GM19467 (cell line): ENCODE results near the gene NKPD1.

ENCODE experiments used
- ATAC-seq: cut with Tn5 transposase; IDR thresholded peaks from one replicate; pipeline ENCODE4 v1.9.1; 2021; ENCODE audit warnings: mild to moderate bottlenecking, moderate library complexity; ENCODE audit not compliant: unreplicated experiment

Gene NKPD1

DNA sequence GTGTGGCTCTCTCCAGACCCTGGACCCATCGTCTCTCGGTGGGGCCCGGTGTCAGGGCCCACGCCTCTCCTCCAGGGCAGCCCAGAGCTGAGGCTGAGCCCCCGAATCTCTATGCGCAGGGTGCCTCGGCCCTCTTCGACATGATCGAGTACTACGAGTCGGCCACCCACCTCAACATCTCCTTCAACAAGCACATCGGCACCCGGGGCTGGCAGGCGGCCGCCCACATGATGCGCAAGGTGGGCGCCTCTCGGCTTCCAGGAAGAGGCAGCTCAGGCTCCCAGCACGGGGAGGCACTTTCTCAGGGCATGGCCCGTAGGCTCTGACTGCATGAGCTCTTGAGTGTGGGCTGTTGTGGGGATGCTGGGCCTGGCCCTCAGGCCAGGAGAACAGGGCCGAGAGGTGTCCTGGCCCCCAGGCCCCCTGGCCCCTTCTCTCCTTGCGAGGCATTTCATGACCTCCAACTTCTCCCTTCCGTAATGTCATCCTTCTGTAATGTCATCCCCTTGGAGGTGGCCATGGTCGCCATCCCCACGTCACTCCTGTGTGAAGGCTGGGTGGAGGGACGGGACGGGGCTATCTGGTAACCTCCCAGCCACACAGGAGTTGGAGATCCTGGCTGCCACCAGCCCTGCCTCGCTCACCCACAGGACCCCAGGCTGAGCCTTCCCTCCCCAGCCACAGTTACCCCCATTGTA, 19.4 kb downstream of the NKPD1 start:
- ATAC-seq: no peak

DNA sequence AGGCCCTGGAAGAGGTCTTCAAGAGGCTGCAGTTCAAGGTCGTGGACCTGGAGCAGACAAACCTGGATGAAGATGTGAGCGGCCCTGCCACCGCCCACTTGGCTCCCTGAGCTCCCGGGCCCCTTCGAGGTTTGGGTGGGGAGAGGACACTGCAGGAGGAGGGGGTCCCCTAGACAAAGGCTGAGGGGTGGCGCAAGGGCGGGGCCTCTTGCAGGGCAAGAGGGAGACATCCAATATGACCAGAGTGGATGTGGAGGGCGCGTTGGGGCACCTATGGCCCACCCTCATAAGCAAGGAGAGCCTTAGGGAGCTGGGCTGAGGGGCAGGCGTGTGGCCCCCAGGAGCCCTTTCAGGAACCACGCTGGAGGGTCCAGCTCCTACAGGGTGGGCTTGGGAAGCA, 20.2 kb downstream of the NKPD1 start:
- ATAC-seq: no peak

DNA sequence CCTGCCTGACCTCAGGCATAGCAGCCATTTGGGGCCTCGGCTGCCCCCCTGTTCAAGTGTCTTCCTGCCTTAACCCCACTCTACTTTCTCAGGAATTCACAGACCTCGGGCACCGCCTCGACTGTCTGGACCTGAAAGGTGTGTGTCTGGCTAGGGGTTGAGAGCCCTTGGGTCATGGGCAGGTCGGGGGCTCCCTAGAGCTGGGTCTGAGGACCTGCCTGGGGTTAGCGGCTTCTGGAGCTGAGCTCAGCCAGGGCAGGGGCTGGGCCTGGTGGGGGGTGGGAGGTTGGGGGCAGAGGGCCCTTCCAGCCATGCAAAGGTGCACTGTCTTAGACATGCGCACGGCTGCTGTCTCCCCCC, 20.7 kb downstream of the NKPD1 start:
- ATAC-seq: no peak

DNA sequence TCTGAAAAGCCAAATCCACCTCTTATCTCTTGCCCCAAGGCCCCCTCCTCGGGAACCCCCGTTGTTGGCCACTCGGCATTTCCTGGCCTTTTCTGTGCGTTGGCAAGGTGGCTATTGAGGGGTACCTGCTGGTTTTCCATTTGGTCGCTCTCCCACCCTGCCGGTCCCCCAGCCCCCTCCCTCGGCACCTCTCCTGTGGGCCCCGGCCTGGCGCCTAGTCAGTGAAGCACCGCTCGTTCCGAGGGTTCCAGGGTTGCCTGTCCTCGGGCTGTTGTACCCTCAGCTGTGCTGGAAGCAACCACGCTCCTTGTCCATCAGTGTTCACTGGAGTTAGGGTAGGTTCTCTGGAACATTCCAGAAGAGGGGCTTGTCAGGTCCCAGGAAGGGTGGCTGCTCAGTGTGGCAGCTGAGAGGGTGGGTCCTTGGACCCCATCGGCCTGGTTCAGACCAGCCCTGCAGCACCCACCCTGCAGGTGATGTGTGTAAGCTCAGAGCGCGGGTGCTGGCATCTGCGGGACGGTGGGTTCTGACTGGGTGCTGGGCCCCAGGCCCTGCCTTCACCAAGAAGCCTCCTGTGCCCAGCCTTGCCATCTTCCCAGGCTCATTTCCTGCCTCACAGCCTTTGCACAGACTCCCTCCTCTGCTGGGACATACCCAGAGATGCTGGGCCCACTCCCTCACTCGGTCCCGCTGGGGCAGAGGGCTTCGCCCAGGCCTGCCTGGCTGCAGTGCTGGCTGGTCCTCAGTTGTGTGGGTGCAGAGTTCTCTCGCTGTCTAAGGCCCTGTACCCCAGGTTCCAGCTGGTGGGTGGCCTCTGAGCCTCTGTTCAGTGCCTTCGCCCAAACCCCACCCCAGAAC, 21.3 kb downstream of the NKPD1 start:
- ATAC-seq: no peak

DNA sequence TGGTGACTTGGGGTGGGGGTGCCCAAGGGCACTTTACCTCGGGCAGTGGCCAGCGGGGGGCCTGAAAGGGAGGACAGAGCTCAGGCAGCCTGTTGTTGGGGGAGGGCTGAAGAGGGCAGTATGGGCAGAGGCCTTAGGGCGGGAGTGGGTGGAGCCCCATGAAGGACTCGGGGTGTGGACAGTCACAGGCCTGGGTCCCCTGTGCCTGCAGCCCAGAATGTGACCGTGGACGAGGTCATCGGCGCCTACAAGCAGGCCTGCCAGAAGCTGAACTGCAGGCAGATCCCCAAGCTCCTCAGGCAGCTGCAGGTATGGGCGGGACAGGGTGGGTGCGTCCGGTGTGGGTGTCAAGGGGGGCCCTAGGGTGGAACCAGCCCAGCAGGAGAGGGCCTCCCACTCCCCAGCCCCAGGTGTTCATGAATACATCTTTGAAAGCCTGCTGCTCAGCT, 22.5 kb downstream of the NKPD1 start:
- no peak for ATAC-seq

DNA sequence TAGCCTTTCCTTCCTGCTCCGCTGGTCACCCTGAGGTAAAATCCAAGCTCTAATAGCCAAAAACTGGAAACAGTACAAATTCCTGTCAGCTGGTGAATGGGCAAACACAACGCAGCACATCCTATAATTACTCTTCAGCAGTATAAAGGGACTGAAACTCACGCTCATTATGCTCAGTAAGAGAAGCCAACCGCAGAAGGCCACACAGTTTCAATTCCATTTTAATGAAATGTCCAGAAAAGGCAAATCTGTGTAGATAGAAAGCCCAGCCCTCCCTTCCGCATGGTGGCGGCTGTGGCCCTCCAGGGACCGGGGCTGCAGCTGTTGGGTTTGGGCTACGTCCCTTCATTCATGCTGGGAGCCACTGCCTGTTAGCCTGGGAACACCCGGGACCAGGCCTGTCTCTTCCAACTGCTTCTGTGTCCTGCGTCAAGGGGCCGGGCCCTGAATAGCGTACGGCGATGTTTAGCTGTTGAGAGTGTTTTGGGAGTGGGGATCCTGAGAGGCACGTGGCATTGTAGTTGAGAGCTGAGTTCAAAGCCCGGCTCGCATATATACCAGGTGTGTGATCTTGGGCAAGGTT, 23.5 kb downstream of the NKPD1 start:
- ATAC-seq: peak; percentile 79

DNA sequence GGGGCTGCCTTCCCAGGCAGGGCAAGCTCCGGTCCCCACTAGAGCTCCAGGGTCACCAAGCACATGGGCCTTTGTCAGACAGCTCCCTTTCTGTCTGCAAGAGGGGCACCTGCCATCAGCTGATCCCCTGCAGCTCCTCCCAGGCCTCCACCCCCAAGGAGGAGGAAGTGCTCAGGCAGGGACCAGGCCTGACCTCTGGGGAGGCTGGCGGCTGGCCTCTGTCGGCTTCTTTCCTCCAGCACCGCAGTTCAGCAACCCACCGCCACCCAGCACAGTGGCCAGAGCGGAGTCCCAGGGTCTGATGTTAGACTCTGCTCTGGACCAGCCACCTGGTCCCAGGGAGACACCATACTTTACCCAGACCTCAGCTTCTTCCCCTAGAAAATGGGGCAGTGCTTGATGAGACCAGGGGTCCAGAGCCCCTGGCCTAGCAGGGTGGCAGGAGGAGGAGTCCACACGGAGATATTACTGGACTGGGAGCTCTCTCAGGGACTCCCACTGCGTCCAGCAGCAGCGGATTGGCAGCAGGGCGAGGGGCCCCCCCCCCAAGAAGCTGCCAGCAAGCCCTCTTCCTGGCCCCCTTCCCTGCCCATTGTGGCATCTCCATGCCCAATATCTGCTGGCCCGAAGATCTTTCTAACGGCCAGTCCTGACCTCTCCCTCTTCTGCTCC, 24.1 kb downstream of the NKPD1 start:
- ATAC-seq: no peak

DNA sequence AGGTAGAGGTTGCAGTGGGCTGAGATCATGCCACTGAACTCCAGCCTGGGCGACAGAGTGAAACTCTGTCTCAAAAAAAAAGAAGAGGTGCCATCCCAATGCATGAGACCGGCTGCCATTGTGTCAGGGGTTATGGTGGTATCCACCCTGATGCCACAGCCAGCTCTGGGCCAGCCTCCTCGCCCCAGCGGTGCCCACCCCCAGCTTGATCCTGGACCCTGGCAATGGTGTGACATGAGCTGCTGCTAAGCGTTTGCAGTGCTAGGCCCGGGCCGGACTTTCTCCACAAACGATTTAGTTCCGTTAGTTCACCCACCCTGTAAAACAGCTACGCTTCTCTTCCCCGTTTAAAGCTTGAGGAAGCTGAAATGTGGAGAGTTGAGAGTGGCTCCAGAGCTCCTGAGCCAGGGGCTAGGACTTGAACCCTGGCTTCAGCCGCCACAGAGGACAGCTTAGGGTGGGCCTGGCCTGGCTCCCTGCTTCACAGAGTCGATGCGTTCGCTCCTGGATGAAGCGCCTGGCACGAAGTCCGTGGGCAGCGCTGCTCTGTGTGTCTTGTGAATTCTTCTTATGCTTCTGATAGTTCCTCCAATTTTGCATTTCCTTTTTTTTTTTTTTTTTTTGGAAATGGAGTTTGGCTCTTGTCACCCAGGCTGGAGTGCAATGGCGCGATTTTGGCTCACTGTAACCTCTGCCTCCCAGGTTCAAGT, 25.5 kb downstream of the NKPD1 start:
- ATAC-seq: no peak

DNA sequence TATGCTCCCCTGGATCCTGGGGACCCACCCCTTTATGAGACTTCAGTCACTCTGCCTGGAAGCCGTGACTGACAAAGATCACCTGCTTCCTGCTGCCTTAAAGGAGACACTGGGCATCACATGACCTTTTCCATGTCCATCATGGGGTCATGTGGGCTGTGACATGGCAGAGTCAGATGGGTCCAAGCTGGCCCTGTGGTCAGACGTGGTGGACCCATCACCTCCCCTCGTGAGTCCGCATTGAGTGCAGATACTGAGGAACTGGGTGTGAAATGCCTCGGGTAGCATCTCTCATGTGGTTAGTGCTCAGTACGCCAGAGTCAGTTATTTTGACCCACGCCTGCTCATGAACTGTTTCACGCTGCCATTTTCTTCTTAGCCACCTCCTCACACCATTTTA, 27.1 kb downstream of the NKPD1 start:
- ATAC-seq: no peak

DNA sequence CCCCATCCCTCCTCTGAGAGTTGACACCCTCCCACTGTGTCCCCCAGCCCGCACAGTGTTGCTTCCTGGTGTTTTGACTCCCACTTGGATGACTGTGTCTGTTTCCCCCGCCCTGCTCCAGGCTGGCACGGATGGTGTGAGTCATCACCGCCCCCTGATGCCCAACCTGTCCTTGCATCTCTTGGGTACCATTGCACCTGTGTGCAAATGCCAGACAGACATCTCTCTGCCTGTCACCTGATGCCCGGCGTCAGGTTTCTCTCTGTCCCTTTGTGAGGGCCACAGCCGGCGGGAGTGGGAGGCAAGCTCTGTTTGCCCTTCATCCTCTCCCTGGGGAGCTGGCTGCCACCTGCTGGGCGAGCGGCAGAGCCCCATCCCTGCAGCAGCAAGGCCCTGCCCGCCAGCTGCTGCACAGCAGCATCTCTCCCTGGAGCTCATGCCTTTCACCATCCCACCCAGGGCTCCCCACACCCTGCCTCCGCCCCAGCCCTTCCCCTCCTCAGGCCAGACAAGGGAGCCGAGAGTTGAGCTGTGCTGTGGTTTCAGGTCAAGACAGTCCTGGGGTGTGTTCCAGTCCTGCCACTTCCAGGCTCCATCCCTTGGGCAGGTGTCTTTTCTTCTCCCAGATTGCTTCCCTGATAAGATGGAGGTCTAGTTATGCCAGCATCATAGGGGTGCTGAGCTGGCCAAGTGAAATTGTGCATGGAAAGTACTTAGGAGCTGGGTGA, 29.7 kb downstream of the NKPD1 start:
- ATAC-seq: no peak

DNA sequence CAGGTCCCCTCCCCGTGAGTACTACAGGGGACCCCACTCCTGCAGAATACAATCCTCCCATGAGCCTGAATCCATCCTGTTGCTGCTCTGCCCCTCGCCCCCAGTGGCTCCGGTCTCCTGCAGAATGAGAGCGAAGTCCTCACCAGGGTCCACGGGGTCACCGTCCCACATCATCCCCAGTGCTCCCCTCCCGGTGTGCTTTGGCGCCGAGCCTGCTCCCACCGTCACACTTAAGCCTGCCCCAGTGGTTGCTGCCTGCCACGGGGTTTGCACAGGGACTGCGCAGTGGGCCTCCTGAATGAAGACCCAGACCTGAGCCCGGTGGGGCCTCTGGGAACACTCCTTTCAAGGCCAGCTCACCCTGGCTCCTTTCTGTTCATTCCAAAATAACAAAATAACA, 30.5 kb downstream of the NKPD1 start:
- no peak for ATAC-seq

DNA sequence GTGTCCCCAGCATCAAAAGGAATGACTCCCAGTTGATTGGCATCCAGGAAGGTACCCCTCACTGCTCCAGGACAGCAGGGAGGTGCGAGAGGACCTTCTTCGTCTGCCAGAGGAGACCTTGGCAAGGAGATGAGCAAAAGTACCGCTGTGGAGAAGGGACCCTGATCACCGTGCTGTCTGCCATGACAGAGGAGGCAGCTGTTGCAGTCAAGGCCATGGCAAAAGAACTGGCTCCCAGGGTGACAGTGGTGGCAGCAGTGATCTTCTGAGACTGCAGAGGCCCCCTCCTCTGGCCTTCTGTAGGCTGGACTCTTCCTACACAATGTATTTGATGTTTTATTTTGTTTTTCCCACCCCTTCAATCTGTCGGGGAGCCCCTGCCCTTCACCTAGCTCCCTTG, 32.0 kb downstream of the NKPD1 start:
- ATAC-seq: no peak

DNA sequence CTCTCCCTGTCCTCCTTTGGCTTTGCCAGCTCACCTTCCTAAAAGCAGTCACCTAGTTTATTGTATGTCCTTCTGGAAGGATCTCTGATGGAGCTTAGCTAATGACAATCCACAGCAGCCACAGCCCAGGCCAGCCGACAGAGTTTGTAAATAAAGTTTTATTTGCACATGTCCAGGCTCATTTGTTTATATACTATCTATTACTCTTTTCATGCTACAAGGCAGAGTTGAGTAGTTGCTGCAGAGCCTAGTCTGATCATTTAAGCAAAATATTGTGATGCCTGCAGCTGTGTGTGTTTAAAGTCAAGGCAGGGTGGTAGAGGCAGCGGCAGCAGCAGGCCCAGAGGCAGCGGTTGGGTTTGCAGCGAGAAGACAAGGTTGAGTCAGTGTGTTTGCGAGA, 32.6 kb downstream of the NKPD1 start:
- ATAC-seq: no peak

DNA sequence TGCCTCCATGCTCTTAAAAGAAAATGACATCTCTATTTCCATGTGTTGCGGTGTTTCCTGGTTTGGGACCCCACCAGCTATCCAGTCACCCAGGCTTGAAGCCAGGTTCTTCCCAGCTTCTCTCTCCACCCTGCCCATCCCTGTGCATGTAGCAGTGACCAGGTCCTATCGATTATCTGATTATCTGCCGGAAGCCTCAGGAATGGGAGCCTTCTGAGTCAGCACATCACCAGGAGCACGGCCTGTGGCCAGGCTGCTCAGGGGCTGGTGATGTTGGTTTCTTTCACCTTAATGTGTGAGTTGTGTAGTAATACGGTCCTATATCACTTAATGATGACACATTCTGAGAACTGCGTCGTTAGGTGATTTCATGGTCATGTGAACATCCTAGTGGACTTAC, 34.1 kb downstream of the NKPD1 start:
- no peak for ATAC-seq

DNA sequence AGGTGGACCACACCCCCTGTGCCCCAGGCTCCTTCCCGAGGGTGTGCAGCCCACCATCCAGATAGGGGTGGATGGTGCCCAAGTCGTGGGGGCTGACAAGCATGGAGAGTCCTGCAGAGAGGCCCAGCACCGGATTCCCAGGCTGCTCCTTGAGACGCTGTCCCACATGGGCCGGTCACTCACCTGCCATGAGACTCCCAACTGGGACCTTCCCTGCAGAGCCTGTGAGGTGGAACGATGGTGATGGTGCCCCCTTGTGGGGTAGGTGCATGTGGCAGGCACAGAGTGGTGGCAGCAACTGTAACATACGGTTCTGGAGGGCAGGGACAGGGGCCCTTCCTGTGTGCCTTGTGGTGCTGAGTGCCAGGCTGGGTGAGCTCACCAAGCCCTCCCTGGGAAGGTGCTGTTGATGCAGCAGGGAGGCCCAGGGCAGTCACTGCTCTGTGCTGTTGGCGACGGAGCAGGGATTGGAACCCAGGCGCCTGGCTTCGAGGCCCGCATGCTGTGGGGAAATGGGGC, 34.7 kb downstream of the NKPD1 start:
- no peak for ATAC-seq

DNA sequence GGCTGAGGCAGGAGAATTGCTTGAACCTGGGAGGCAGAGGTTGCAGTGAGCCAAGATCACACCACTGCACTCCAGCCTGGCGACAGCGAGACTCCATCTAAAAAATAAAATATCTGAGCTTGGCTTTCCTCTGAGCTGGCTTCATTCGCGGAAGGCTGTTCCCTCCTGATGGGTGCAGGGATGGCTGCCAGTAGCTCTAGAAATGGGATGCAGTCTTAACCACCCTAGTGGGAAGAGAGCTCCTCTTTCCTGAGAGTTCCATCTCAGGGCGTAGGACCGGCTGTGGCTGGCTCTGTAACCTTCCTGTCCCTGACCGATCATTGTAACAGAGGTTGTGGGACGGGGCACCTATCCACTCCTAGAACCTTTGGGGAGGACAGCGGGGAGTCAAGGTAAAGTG, 35.4 kb downstream of the NKPD1 start:
- no peak for ATAC-seq

DNA sequence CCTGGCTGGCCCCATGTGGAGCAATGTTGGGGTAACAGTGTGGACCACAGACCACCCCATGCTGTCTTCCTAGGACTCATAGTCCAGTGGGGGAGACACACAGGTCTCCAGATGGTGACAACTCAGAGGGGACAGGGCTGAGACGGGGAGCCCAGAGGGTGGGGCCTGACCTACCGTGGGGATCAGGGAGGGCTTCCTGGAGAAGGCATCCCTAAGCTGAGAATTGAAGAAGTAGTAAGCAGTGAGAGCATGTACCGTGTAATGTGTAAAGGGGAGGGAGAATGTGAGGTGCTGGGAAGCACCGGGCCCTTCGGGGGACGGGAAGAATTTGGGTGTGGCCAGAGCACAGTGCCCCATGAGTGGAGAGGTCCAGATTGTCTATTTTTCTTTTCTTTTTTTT, 36.8 kb downstream of the NKPD1 start:
- no peak for ATAC-seq

DNA sequence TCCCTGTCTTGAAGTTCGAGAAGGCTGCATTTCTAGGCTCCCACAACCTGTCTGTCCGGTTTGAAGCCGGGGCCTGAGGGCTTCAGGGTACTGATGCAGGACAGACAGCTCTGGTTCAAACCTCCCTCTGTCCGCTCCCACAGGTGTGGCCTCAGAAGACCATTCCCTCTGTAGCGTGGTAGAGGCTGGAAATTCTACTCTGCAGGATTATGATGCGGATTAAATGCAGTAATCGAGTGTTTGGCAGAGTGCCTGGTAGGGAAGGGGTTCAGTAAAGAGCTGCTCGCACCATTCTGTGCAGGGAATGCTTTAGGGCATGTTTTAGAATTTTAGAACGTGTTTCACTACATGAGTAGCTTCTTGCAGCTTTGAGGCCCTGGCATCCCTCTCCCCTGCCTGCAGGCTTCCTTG, 37.3 kb downstream of the NKPD1 start:
- no peak for ATAC-seq

DNA sequence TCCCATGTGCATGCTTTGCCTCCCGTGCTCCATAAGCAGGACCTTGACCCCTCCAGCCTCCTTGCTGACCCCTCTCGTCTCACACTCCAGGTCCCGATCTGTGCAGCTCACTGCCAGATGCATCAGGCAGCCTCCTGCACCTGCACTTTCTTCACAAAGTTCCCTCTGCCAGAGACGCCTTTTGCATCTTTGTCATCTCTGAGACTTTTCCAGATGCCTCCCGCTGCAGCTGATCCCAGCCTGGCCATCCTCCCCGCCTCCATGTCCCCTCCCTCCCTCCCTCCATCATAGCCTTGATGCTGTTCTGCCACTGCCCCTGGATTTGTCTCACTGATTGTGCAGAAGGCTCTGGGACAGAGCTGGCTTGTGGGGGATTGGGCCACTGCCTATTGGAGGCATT, 38.0 kb downstream of the NKPD1 start:
- no peak for ATAC-seq

DNA sequence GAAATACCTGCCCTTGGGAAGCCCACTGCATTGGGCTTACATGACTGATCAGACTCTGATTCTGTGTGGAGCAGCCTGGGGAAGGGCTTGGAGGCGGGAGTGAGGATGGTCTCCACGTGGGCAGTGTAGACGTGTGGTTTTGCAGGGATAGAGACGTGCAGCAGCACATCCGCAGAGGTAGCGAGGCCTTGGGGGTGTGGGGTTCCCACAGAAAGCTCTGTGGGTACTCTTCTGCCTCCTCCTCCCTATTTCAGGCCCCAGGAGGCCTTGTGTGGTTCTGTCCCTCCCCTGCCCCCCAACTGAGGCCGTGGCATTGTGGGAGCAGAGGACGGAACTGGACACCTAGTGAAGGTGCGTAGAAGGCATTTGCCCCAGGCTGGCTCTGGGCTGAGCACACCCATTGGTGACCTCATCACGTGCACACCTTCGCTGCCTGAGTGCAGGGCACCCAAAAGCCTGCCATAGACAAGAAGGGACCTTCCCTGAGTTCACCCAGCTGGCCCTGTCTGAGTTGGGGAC, 38.9 kb downstream of the NKPD1 start:
- ATAC-seq: no peak
